Measurements from ENCODE around the gene ABHD5. TPM values are rescaled to one million over a fixed set of nuclear protein-coding genes. Genes with fewer than 3 reads are reported as not detected.

ABHD5 gene
- total RNA-seq, 4 donors from 2014 or later: 18.6 to 43.7 (median 33.7) TPM

DNA sequence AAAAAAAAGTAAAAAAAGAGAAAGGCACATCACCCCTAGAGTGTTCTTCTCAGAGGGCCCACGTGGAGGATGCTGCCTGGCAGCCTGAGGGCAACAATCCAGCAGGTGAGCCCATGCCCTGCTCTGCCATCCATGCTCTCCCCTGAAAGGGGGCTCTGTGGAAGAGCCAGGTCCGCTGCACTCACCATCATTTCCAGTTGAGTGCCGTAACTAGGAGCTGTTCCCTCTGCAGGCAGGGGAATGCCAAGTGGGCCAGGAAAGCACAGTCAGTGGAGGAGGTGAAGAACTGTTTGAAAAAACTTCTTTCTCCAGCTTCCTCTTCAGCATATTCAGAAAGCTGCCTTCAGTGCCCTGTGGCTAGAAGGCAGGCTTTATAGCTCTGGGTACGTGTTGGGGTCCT, 84.1 kb downstream of the ABHD5 start:
- Histone ChIP-seq H3K4me3 (no peak overlapping the region), H3K27ac (no peak overlapping the region), H3K9me3 (no peaks in the 10 kb centered on the region), H3K27me3 (no peaks in the 10 kb centered on the region), H3K4me1 (peaks cover 16 to 33% of the 10 kb centered on the region in 2 donors), H3K36me3 (no peaks in the 10 kb centered on the region)
- in situ Hi-C loops (cut with MboI; ENCODE audit: low sequenced_read_pairs in 4 of 4): no loop called here
- intact Hi-C loops (cut with DNase I; ENCODE audit: low total_unique reads): loop anchor here (5.0 kb wide), 1 partner anchor 772 kb away; no protein-coding TSS in a partner anchor
- no peak for TF ChIP-seq POLR2A (IDR thresholded peaks at IDR 0.05)
- TF ChIP-seq, protein P1, sequence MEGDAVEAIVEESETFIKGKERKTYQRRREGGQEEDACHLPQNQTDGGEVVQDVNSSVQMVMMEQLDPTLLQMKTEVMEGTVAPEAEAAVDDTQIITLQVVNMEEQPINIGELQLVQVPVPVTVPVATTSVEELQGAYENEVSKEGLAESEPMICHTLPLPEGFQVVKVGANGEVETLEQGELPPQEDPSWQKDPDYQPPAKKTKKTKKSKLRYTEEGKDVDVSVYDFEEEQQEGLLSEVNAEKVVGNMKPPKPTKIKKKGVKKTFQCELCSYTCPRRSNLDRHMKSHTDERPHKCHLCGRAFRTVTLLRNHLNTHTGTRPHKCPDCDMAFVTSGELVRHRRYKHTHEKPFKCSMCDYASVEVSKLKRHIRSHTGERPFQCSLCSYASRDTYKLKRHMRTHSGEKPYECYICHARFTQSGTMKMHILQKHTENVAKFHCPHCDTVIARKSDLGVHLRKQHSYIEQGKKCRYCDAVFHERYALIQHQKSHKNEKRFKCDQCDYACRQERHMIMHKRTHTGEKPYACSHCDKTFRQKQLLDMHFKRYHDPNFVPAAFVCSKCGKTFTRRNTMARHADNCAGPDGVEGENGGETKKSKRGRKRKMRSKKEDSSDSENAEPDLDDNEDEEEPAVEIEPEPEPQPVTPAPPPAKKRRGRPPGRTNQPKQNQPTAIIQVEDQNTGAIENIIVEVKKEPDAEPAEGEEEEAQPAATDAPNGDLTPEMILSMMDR (IDR thresholded peaks at IDR 0.05 in 4 of 5, conservative IDR thresholded peaks at IDR 0.05 in 1 of 5): no peak
- no peak for DNase-seq
- ATAC-seq: no peak

DNA sequence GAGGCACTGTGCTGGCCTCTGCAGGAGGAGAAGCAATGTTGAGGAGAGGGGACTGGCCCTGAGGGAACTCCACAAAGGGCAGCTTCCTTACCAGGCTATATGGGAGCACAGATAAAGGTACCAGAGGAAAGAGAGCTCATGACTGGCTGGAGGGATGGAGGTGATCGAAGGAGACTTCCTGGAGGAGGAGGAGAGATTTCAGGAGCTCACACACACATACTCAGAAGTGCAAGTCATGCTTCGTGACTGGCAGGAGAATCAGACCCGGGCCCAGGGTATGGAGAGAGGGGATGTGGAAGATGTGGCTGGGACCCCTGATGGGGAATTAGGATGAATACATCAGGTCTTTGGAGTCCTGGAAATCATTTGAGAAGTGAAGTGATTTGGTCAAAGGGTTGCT, 85.4 kb downstream of the ABHD5 start:
- Histone ChIP-seq H3K4me3 (no peak overlapping the region), H3K9me3 (no peaks in the 10 kb centered on the region), H3K4me1 (peaks cover 5 to 20% of the 10 kb centered on the region in 2 donors), H3K27me3 (no peaks in the 10 kb centered on the region), H3K27ac (no peak overlapping the region), H3K36me3 (no peaks in the 10 kb centered on the region)
- TF ChIP-seq, protein P1 (IDR thresholded peaks at IDR 0.05 in 4 of 5, conservative IDR thresholded peaks at IDR 0.05 in 1 of 5): no peak
- no peak for TF ChIP-seq POLR2A (IDR thresholded peaks at IDR 0.05)
- intact Hi-C loops (cut with DNase I; ENCODE audit: low total_unique reads) (no loop called here), in situ Hi-C loops (cut with MboI; ENCODE audit: low sequenced_read_pairs in 4 of 4) (no loop called here)
- no peak for DNase-seq
- ATAC-seq: no peak

DNA sequence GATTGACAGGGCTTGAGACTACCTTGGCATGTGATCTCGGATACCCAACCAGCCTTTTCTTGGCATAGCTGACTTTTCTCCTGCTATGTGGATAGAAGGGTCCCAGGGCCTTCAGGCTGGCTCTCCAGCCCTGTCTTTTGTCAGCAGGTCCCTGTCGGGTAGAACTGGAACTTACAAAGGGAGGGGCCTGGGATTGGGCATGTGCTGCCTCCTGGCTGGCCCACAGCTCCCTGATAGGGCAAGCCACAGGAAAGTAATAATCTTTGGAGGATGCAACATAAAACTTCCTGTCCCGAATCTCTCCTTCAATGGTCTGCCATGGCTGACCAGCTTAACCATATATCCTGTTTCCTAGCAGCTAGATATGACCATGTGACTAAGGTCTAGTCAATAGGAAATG, 89.1 kb downstream of the ABHD5 start:
- TF ChIP-seq, protein P1 (IDR thresholded peaks at IDR 0.05 in 4 of 5, conservative IDR thresholded peaks at IDR 0.05 in 1 of 5): no peak
- TF ChIP-seq POLR2A (IDR thresholded peaks at IDR 0.05): no peak
- Histone ChIP-seq H3K4me3 (no peak overlapping the region), H3K36me3 (no peaks in the 10 kb centered on the region), H3K4me1 (no peaks in the 10 kb centered on the region), H3K27ac (no peak overlapping the region), H3K9me3 (no peaks in the 10 kb centered on the region), H3K27me3 (no peaks in the 10 kb centered on the region)
- intact Hi-C loops (cut with DNase I; ENCODE audit: low total_unique reads) (no loop called here), in situ Hi-C loops (cut with MboI; ENCODE audit: low sequenced_read_pairs in 4 of 4) (no loop called here)
- ATAC-seq: no peak
- no peak for DNase-seq

DNA sequence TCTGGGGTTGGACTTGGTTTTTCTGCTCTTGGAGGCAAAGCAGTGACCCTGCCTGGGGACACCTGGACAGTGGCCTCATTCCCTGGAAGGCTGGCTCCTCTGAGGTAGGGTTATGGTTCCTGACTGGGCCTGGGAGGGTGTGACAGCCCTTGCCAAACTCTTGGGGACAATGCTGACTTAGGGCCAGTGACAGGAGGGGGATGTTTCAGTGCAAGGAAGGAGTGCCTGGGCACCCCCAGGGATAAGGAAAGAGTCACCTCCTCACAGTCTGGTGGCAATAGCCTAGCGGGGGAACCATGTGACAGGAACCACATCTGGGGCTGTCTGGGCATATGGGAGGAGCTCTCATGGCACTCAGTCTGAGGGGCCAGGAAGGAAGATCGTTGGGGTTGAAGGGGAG, 91.8 kb downstream of the ABHD5 start:
- intact Hi-C loops (cut with DNase I; ENCODE audit: low total_unique reads): no loop called here
- no peak for DNase-seq
- Histone ChIP-seq H3K4me3 (no peak overlapping the region), H3K9me3 (no peaks in the 10 kb centered on the region), H3K27ac (no peak overlapping the region), H3K36me3 (no peaks in the 10 kb centered on the region), H3K4me1 (no peaks in the 10 kb centered on the region), H3K27me3 (no peaks in the 10 kb centered on the region)
- in situ Hi-C loops (cut with MboI; ENCODE audit: low sequenced_read_pairs in 4 of 4): no loop called here
- no peak for TF ChIP-seq POLR2A (IDR thresholded peaks at IDR 0.05)
- TF ChIP-seq, protein P1 (IDR thresholded peaks at IDR 0.05 in 4 of 5, conservative IDR thresholded peaks at IDR 0.05 in 1 of 5): no peak
- ATAC-seq: no peak

Other genes with a start within 250 kb of the ABHD5 start
- 1 to 10 TPM; 6.9 to 8.1 (median 7.8) TPM for gene ANO10, start 68.9 kb upstream of the ABHD5 start, total RNA-seq